NT2/D1 (cell line): ENCODE results near the gene KATNB1.

ENCODE experiments used
- YY1 ChIP-seq: IDR thresholded peaks from 2 replicates; pipeline ENCODE4 v1.6.1; 2011; ENCODE audit not compliant: insufficient read length, insufficient read depth
- ZNF274 ChIP-seq: IDR thresholded peaks from 2 replicates; pipeline ENCODE4 v1.6.1; 2011; ENCODE audit warnings: mild to moderate bottlenecking, low read depth, low read length

DNA sequence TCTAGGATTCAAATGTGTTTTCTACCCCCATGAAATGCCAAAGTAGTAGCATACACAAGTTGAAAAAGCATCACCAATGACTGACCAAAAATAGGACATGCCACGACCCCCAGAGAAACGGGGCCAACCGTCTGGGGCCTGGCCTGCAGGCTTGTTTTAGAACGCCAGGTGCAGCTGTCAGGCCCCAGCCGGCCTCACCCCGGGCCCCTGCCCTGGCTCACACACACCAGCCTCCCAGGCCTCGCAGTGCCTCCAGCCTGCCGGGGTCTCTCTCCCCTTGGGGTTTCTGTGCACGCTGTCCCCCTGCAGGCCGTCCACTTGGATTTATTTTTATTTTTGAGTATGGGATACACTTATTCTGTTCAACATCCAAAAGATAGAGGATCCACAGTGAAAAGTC, 7.9 kb downstream of the KATNB1 start:
- no peak for TF ChIP-seq YY1
- no peak for TF ChIP-seq ZNF274
